ENCODE measurements around the gene C2CD4D. TPM values are rescaled to one million over a fixed set of nuclear protein-coding genes. Genes with fewer than 3 reads are reported as not detected.

The C2CD4D gene
- total RNA-seq, 1 donor from 2014 or later = 0.65 TPM

DNA sequence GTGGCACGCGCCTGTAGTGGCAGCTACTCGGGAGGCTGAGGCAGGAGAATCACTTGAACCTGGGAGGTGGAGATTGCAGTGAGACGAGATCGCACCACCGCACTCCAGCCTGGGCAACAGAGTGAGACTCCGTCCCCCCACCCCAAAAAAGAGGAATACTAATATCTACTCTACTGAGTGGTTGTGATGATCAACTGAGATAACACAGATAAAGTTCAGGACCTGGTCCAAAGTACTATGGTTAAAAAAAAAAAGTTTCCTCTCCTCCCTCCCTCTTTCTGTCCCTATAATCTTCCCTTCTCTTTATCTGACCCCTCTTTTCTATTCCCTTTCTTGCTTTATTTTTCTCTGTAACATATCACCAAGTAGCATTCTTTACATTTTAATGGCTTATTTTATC, 4.0 kb downstream of the C2CD4D start:
- TF ChIP-seq, protein P1, sequence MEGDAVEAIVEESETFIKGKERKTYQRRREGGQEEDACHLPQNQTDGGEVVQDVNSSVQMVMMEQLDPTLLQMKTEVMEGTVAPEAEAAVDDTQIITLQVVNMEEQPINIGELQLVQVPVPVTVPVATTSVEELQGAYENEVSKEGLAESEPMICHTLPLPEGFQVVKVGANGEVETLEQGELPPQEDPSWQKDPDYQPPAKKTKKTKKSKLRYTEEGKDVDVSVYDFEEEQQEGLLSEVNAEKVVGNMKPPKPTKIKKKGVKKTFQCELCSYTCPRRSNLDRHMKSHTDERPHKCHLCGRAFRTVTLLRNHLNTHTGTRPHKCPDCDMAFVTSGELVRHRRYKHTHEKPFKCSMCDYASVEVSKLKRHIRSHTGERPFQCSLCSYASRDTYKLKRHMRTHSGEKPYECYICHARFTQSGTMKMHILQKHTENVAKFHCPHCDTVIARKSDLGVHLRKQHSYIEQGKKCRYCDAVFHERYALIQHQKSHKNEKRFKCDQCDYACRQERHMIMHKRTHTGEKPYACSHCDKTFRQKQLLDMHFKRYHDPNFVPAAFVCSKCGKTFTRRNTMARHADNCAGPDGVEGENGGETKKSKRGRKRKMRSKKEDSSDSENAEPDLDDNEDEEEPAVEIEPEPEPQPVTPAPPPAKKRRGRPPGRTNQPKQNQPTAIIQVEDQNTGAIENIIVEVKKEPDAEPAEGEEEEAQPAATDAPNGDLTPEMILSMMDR (IDR thresholded peaks at IDR 0.05; ENCODE audit: unreplicated experiment) = no peak
- H3K27me3 Mint-ChIP-seq (ENCODE audit: low read depth) = peaks cover 43% of the 10 kb centered on the region
- H3K9me3 Mint-ChIP-seq = no peaks in the 10 kb centered on the region
- no peak overlapping the region for H3K4me3 Mint-ChIP-seq
- no peaks in the 10 kb centered on the region for H3K36me3 Mint-ChIP-seq
- DNase-seq (ENCODE audit: low spot score in 2 of 2, unreplicated experiment in 2 of 2) = no peak
- no peak overlapping the region for H3K27ac Mint-ChIP-seq
- H3K4me1 Mint-ChIP-seq = peaks cover 29% of the 10 kb centered on the region

DNA sequence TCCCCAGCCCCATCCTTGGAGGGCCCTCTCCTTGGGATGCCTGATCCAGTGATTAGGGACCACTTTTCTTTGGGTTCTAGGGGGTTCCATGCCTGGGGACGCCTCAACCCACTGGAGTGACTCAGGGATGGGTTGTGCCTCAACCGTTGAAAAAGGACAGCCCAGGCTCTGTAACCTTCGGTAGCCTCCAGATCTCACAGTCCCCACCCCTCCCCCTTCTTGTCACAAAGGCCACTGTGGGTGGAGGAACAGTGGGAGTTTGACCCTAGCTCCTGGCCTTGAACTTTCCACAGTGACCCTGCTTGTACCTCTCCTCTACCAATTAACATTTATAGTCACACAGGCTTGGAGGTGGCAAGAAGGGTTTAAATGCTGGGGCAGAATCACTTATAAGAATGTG, 5.4 kb downstream of the C2CD4D start:
- peaks cover 22% of the 10 kb centered on the region for H3K4me1 Mint-ChIP-seq
- H3K36me3 Mint-ChIP-seq = no peaks in the 10 kb centered on the region
- H3K27me3 Mint-ChIP-seq (ENCODE audit: low read depth) = peaks cover 29% of the 10 kb centered on the region
- H3K4me3 Mint-ChIP-seq = no peak overlapping the region
- H3K27ac Mint-ChIP-seq = no peak overlapping the region
- TF ChIP-seq, protein P1 (IDR thresholded peaks at IDR 0.05; ENCODE audit: unreplicated experiment) = no peak
- H3K9me3 Mint-ChIP-seq = no peaks in the 10 kb centered on the region
- no peak for DNase-seq (ENCODE audit: low spot score in 2 of 2, unreplicated experiment in 2 of 2)

DNA sequence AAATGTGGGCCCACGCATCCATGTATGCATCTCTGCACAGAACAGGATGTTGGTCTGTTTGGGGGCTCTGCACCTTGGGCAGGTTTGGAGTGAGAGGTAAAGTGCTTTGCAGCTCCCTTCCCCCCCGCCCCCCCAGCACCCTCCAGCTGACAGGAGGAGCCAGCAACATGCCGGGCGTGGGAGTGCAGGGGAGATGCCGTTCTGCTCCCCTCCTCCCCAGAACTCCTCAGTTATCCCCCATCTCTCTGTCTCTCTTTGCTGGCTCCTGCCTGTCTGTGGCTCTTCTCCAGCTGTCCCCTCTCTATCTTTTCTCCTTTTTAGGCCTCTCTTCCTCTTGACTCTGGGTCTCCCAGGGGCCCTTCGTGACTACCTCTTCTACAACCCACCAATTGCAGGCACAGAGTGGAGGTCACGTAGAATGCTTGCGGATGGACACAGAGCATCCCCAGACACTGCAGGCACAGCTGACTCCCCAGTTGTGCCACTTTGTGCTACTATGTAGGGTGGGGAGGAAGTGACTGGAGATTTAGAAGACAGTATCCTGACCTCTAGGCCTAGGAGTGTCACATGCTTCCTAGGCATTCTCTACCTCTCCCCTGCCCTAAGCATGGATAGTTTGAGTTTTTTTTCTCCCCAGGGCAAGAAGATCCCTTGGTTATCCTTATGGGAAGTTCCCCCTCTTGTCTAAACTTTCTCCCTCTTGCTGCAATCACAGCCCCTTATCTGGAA, 6.3 kb downstream of the C2CD4D start:
- H3K9me3 Mint-ChIP-seq = no peaks in the 10 kb centered on the region
- no peak for DNase-seq (ENCODE audit: low spot score in 2 of 2, unreplicated experiment in 2 of 2)
- no peak overlapping the region for H3K4me3 Mint-ChIP-seq
- H3K27ac Mint-ChIP-seq = no peak overlapping the region
- H3K4me1 Mint-ChIP-seq = peaks cover 24% of the 10 kb centered on the region
- TF ChIP-seq, protein P1 (IDR thresholded peaks at IDR 0.05; ENCODE audit: unreplicated experiment) = no peak
- no peaks in the 10 kb centered on the region for H3K36me3 Mint-ChIP-seq
- H3K27me3 Mint-ChIP-seq (ENCODE audit: low read depth) = peaks cover 23% of the 10 kb centered on the region

DNA sequence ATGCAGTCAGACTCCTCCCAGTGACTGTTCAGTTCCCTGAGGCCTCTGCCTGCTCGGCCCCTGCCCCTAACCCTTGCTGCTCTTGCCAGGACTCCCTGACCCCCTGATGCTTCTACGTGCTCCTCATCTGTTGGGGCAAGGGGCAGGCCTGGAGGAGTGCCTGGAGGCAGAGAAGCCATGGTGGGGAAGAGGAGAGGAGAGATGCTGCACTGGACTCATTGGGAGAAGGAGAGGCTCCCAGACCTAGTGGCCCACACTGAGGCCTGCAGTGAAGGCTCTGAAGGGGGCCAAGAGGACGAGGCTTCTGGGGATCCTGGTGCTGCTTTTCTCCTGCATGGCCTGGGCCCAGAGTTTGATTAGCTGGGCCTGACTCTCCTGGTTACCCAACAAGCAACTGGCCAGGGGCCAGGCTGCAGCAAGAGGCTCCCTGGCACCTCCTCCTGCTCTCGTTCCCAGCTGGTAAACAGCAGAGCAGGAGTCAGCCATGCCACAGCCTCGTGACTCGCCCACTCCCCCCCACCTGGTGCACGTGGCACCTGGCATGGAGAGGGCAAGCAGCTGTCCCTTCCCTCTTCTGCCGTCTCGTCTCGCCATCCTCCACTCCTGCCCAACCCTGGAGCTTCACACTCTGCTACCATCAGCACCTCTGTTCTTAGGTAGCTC, 7.2 kb downstream of the C2CD4D start:
- no peaks in the 10 kb centered on the region for H3K9me3 Mint-ChIP-seq
- H3K4me3 Mint-ChIP-seq = no peak overlapping the region
- H3K4me1 Mint-ChIP-seq = peaks cover 20% of the 10 kb centered on the region
- peaks cover 18% of the 10 kb centered on the region for H3K27me3 Mint-ChIP-seq (ENCODE audit: low read depth)
- TF ChIP-seq, protein P1 (IDR thresholded peaks at IDR 0.05; ENCODE audit: unreplicated experiment) = no peak
- no peaks in the 10 kb centered on the region for H3K36me3 Mint-ChIP-seq
- DNase-seq (ENCODE audit: low spot score in 2 of 2, unreplicated experiment in 2 of 2) = no peak
- H3K27ac Mint-ChIP-seq = no peak overlapping the region

DNA sequence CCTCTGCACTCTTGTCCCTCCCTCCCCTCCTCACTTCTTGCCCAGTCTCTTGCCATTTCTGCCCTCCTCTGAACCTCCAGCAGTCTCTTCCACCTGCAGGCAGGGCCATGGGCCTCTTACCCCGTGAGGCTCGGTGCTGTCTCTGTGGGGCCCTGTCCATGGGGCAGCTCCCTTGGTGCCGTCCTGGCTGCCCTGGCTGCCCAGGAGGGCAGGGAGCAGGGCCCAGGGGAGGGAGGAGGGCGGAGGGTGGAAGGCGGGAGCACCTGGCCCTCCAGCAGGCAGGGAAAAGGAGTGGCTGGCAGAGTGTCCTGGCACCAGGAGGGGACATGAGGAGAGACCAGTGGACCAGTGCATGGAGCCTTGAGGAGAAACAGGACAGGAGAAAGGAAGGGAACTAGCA, 8.0 kb downstream of the C2CD4D start, which contains the start of gene RORC:
TSS of gene RORC (minus strand) at position 198 of the 400 bp plus-strand sequence. CDS start at position 160, 38 bp downstream.
- Mint-ChIP-seq H3K9me3 (no peaks in the 10 kb centered on the region), H3K36me3 (no peaks in the 10 kb centered on the region), H3K4me1 (peaks cover 15% of the 10 kb centered on the region), H3K27me3 (ENCODE audit: low read depth) (peaks cover 10% of the 10 kb centered on the region), H3K4me3 (no peak within 1 kb of the TSS), H3K27ac (no peak within 1 kb of the TSS)
- no peak for DNase-seq (ENCODE audit: low spot score in 2 of 2, unreplicated experiment in 2 of 2)
- TF ChIP-seq, protein P1 (IDR thresholded peaks at IDR 0.05; ENCODE audit: unreplicated experiment) = no peak

Measured in mesothelial cell of epicardium (in vitro differentiated cells).